Heart right ventricle (tissue), 16 donors: Measurements from ENCODE around the gene NSF. TPM values are rescaled to one million over a fixed set of nuclear protein-coding genes. Genes with fewer than 3 reads are reported as not detected.
"Not testable (repeated sequence)": the region's sequence is repeated elsewhere in the genome, so short reads cannot be mapped to it uniquely, and the experiment has no call there.

Experiments
- ATAC-seq, 8 donors: fragments of 200-7000 bp; cut with Tn5 transposase; one replicate each; pipeline ENCODE4 v1.9.1; 2020; ENCODE audit warnings: mild to moderate bottlenecking in 8 of 8, moderate library complexity in 8 of 8, moderate number of reproducible peaks in 1 of 8
- DNase-seq, 2 donors: peaks; one replicate each; pipeline ENCODE4 v3.0.0-alpha.2; 2020
- H3K27ac ChIP-seq, 10 donors: fragments of 200-600 bp; sonication (generic) in 2 of 10; one replicate each; pipeline versions ENCODE4 v1.5.0 to v1.8.0; 2020 to 2022; ENCODE audit warnings: mild to moderate bottlenecking in 3 of 10
- H3K27me3 ChIP-seq, 7 donors: fragments of 200-600 bp; one replicate each; pipeline ENCODE4 v1.8.0; 2021 to 2022; ENCODE audit warnings: mild to moderate bottlenecking in 2 of 7
- H3K36me3 ChIP-seq, 9 donors: fragments of 200-600 bp; sonication (generic) in 1 of 9; one replicate each; pipeline versions ENCODE4 v1.5.0 to v1.8.0; 2020 to 2022; ENCODE audit warnings: mild to moderate bottlenecking in 2 of 9
- H3K4me1 ChIP-seq, 9 donors: fragments of 200-600 bp; sonication (generic) in 1 of 9; one replicate each; pipeline versions ENCODE4 v1.5.0 to v1.8.0; 2020 to 2022; ENCODE audit warnings: mild to moderate bottlenecking in 4 of 9
- H3K4me3 ChIP-seq, 10 donors: fragments of 200-600 bp; sonication (generic) in 2 of 10; one replicate each; pipeline versions ENCODE4 v1.5.0 to v1.8.0; 2020 to 2022; ENCODE audit warnings: mild to moderate bottlenecking in 7 of 10, moderate library complexity in 2 of 10
- H3K9me3 ChIP-seq, 11 donors: fragments of 200-600 bp in 10 of 11; sonication (generic) in 2 of 11; one replicate each; pipeline versions ENCODE4 v1.5.0 to v1.8.0; 2013 to 2022; ENCODE audit warnings: mild to moderate bottlenecking in 2 of 11, control low read depth in 1 of 11, moderate library complexity in 1 of 11
- WGBS, 2 donors: extraction: QIAGEN DNeasy Blood & Tissue Kit; methylation state at CpG; one replicate each; pipeline ENCODE4 v1.1.7; 2013; ENCODE audit warnings: inconsistent platforms in 1 of 2; 5-methylcytosine and 5-hydroxymethylcytosine counted together
- intact Hi-C, 10 donors: fragments of 100-400 bp; cut with DNase I; formaldehyde crosslinking; loops; one replicate each; pipeline versions ENCODE4 v1.11.1 to v1.14.2; 2022
- polyA plus RNA-seq, 2 donors: library from polyadenylated mRNA; stranded (reverse); fragments of 200-250 nt; gene quantifications; one replicate each; pipeline ENCODE4 v1.2.3, GENCODE V29; 2013
- total RNA-seq, 10 donors: library from RNA; stranded (reverse); fragmentation: NEBNext Ultra II Directional in 3 of 10; extraction: Animal tissue kit (Norgen Biotek cat#: 25700) in 3 of 10; gene quantifications; one replicate each; pipeline versions ENCODE4 v1.2.1 to v1.2.4, GENCODE V29; 2021 to 2023
- donor health status: Arrhythmogenic right ventricular cardiomyopathy.
- donor health status: ischemic (EF 13 %, LVEDD 7.1; RV severe dilation, severe dysfunction).
- donor health status: healthy with polysubstance abuse.
- donor health status: DM: no; HTN: yes; CAD: no.
- donor health status: DM: no; HTN: no; CAD: no.
- donor health status: ischemic (EF 25% LVEDD 6.9; RV normal size, moderate dysfunction).
- donor health status: ischemic (EF 25% LVEDD 5.7; RV mildly dilated, moderate dysfunction).
- donor health status: healthy.
- donor health status: DM: yes; HTN: yes; CAD: no.
- donor health status: Ischemic cardiomyopathy.
- donor health status: ischemic (EF 35%, LVEDD 5.7; RV mildly dilated, moderate dysfunction).
- donor health status: nonischemic (EF 11% LVEDD 7.7; RV severe dilation, severe dysfunction).
- donor health status: DM: yes; HTN: yes; CAD: no.
- donor health status: PGD.
- donor health status: ischemic (EF 29% LVEDD 5.4; RV normal size, mild dysfunction).
- donor health status: nonischemic (EF 23%, LVEDD 6.1; RV moderate dilation, normal function).

Gene NSF
- total and polyA plus RNA-seq, 12 donors = 4.5 to 28.0 (median 19.6) TPM

GRCh38 chr17:46663552-46663951, 73.1 kb downstream of the NSF start:
- H3K36me3 ChIP-seq, DNase-seq, intact Hi-C loops, H3K4me3 ChIP-seq, H3K27me3 ChIP-seq, ATAC-seq, H3K27ac ChIP-seq, H3K9me3 ChIP-seq, H3K4me1 ChIP-seq: not testable (repeated sequence)
- WGBS, 2 donors = no CpG with 5 or more reads among the region's 2 CpGs

DNA sequence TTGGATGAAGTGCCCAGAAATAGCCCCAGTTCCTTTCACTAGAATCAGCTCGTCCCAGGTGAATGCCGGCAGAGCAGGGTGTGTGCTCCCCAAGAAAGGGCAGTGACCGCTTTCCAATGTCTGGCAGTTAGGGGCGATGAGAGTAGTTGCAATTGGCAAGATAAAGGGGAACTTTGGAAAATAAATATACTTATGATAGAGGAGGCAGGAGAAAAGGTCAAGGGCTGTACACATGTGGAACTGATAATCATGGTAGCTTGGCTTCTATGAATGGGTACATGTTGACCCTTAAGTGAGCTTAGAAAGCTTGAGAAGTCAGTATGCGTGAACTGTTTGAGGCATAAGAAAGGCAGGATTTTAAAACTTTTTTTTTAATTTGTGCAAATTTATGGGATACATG, 75.5 kb downstream of the NSF start:
- H3K27me3 ChIP-seq, ATAC-seq, H3K36me3 ChIP-seq, DNase-seq, H3K9me3 ChIP-seq, intact Hi-C loops, H3K4me3 ChIP-seq, H3K4me1 ChIP-seq, H3K27ac ChIP-seq: not testable (repeated sequence)
- 82 to 94% methylated on average over 4 of the region's 5 CpGs for WGBS, 2 donors

GRCh38 chr17:46670789-46671188, 80.3 kb downstream of the NSF start:
- ATAC-seq, H3K36me3 ChIP-seq: not testable (repeated sequence)

GRCh38 chr17:46672777-46673176, 82.3 kb downstream of the NSF start:
- H3K4me3 ChIP-seq, ATAC-seq, H3K27me3 ChIP-seq, DNase-seq, H3K27ac ChIP-seq, H3K36me3 ChIP-seq, intact Hi-C loops, H3K4me1 ChIP-seq, H3K9me3 ChIP-seq: not testable (repeated sequence)
- no CpG with 5 or more reads among the region's 2 CpGs for WGBS, 2 donors

More at GRCh38 chr17:46670789-46671188, 80.3 kb downstream of the NSF start:
- H3K9me3 ChIP-seq, H3K27me3 ChIP-seq, intact Hi-C loops, H3K4me1 ChIP-seq, H3K4me3 ChIP-seq, H3K27ac ChIP-seq, DNase-seq: not testable (repeated sequence)
- WGBS, 2 donors = no CpG with 5 or more reads among the region's 4 CpGs

DNA sequence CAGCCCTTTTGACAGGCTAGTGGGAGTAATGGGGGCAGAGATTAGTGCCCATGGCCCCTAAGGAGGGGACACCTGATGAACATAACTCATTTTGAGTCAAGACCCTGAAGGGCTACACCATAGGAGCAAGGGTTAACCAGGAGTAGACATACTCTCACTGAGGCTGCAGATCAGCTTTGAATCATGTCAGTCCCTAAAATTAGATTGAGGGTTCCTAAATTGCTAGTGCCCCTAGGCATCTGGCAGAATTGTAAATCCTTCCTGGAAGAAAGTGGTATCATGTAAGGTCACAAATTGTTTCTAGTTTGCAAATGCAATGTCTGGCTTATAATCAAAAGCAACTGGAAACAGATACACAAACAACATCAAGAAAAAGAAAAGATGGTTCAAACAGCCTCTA, 87.3 kb downstream of the NSF start:
- ATAC-seq, DNase-seq, intact Hi-C loops, H3K27ac ChIP-seq, H3K4me1 ChIP-seq, H3K36me3 ChIP-seq, H3K9me3 ChIP-seq, H3K27me3 ChIP-seq, H3K4me3 ChIP-seq: not testable (repeated sequence)

DNA sequence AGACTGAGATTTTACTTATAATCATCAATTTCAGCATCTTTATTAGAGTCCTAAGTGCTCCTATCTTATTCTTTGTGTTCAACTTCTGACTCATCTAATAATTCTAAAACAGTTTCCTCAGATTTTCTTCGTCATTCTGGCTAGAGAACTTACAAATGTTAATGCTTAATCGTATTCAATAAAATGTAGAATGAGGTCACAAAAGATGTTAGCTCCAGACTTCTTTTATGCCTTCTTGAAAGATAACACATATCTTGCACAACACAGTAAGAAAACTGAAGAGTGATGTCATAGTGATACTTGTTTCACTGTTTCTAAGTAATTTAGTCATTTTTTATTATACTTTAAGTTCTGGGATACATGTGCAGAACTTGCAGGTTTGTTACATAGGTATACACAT, 93.2 kb downstream of the NSF start:
- H3K4me1 ChIP-seq, ATAC-seq, H3K4me3 ChIP-seq, DNase-seq, H3K27ac ChIP-seq, H3K27me3 ChIP-seq, H3K36me3 ChIP-seq, H3K9me3 ChIP-seq, intact Hi-C loops: not testable (repeated sequence)
- no CpG with 5 or more reads among the region's 2 CpGs for WGBS, 2 donors

GRCh38 chr17:46685284-46685683, 94.8 kb downstream of the NSF start:
- ATAC-seq = peak in 3 of 8 donors; percentile 33 to 58 (median 37)
- H3K4me1 ChIP-seq, H3K27me3 ChIP-seq, intact Hi-C loops, H3K36me3 ChIP-seq, DNase-seq, H3K4me3 ChIP-seq, H3K27ac ChIP-seq, H3K9me3 ChIP-seq: not testable (repeated sequence)
- WGBS, 2 donors = 27 to 57% methylated on average over 3 of the region's 4 CpGs

DNA sequence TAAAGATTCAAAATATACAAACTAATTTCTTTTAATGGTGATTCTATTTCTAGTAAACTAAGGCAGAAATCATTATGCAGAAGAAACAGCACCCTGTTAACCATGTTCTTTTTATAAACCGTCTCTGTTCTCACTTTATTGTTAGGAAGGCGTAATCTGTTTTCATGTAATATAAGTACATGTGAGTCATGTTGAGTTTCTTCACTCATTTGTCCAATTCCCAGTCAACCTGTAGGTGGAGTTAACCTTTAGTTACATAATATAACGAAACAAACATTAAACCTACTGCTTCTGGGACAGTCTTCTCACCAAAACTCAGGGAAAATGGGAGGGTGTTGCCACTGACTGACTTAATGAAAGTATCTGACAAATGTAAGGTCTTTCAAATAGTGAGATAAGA, 101.7 kb downstream of the NSF start:
- intact Hi-C loops, DNase-seq, H3K36me3 ChIP-seq, ATAC-seq, H3K27ac ChIP-seq, H3K27me3 ChIP-seq, H3K4me1 ChIP-seq, H3K9me3 ChIP-seq, H3K4me3 ChIP-seq: not testable (repeated sequence)
- WGBS, 2 donors = 80 to 94% methylated on average over 1 of the region's 3 CpGs

DNA sequence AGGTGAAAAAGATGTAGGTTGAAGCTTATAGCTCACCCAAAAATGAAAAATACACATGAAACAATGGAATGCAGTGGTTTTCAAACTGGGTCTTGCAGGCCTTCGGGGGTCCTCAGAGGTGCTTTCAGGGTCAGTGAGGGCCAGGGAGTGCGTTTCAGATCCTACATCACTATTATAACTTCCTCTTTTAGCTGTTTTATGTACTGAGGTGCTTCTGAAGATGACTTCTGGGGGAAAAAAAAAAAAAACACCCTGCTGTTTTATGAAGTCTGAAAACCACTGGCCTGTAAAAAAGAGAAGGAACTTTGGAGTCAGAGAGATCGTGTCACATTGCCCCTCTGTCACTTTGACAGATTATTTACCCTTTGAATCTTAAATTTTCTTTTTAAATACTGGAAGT, 102.8 kb downstream of the NSF start:
- DNase-seq, H3K4me3 ChIP-seq, H3K27me3 ChIP-seq, H3K9me3 ChIP-seq, H3K4me1 ChIP-seq, ATAC-seq, intact Hi-C loops, H3K36me3 ChIP-seq, H3K27ac ChIP-seq: not testable (repeated sequence)
- WGBS, 2 donors = 92 to 94% methylated on average over 2 of the region's 3 CpGs

DNA sequence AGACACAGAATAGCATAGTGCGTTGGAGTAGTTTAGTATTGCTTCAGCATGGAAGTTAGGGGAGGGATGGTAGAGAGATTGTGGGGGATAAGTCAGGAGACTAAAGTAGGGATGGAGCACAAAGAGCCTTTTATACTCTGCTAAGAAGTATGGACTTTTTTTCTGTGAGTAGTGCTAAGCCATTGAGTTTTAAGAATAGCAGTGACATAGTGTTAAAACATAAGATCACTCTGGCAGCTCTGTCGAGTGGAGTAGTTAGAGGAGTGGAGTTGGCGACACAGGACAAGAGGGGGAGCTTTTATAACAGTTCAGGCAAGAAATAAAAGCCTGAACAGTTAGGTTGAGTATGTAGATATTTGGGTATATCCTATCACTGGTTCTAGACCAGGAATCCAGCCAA, 106.1 kb downstream of the NSF start:
- WGBS, 2 donors = no CpG with 5 or more reads among the region's 3 CpGs
- H3K27ac ChIP-seq, H3K4me1 ChIP-seq, H3K4me3 ChIP-seq, intact Hi-C loops, H3K27me3 ChIP-seq, ATAC-seq, H3K9me3 ChIP-seq, H3K36me3 ChIP-seq, DNase-seq: not testable (repeated sequence)

- H3K4me3 ChIP-seq, H3K4me1 ChIP-seq, ATAC-seq, H3K27ac ChIP-seq, intact Hi-C loops, DNase-seq, H3K27me3 ChIP-seq, H3K9me3 ChIP-seq, H3K36me3 ChIP-seq: not testable (repeated sequence)
- no CpG with 5 or more reads among the region's 2 CpGs for WGBS, 2 donors
Measured at GRCh38 chr17:46699014-46699413, 108.5 kb downstream of the NSF start.
